GM12878 (cell line): Measurements from ENCODE around the gene ZMIZ1. TPM values are rescaled to one million over a fixed set of nuclear protein-coding genes. Genes with fewer than 3 reads are reported as not detected.

Source experiments
- ATAC-seq: fragments of 200-7000 bp; cut with Tn5 transposase; 3 replicates; pipeline ENCODE4 v1.9.1; 2020; ENCODE audit warnings: mild to moderate bottlenecking, moderate library complexity
- BruUV-seq: library from RNA; stranded (reverse); fragments of 400-500 nt; replicated peaks from 2 replicates; lab custom pipeline; 2021; lab: Mats Ljungman, UMichigan
- CTCF ChIA-PET: fragments of 300-600 bp; sonication (Branson Sonifier 250); formaldehyde crosslinking; extraction: SDS; loops from one replicate; lab custom pipeline; 2021; ENCODE audit warnings: inconsistent platforms; lab: Yijun Ruan, JAX
- POLR2A ChIA-PET: fragments of 350-600 bp; formaldehyde crosslinking; extraction: SDS; loops from one replicate; lab custom pipeline; 2021; ENCODE audit warnings: inconsistent platforms; lab: Charles Lee
- RAD21 ChIA-PET: fragments of 300-600 bp; sonication (Branson Sonifier 250); formaldehyde crosslinking; loops from one replicate; lab custom pipeline; 2023; ENCODE audit warnings: antibody characterized with exemption; ENCODE audit not compliant: unreplicated experiment; lab: Charles Lee
- SMC1A ChIA-PET: fragments of 300-600 bp; sonication (Branson Sonifier 250); formaldehyde crosslinking; loops from one replicate; lab custom pipeline; 2023; ENCODE audit not compliant: unreplicated experiment, uncharacterized antibody; lab: Charles Lee
- DNase-seq: peaks from one replicate; pipeline ENCODE4 v3.0.0-alpha.2; 2011; ENCODE audit warnings: low read depth, low spot score
- FAIRE-seq: peaks from 3 replicates; lab custom pipeline; 2011; peaks lifted over from hg19 to GRCh38; lab: Jason Lieb, UNC
- H2AFZ ChIP-seq: 2 replicates; pipeline ENCODE4 v1.6.0; 2011; ENCODE audit warnings: low read depth, low read length, control low read depth; ENCODE audit not compliant: control insufficient read depth
- H3K27ac ChIP-seq: 2 replicates; pipeline ENCODE4 v1.5.1; 2011; ENCODE audit warnings: control low read depth; ENCODE audit not compliant: control insufficient read depth, insufficient read depth
- H3K27me3 ChIP-seq, 2 experiments: replicated peaks in 1 of 2; 2 replicates each; pipeline versions ENCODE4 v1.6.0 to v1.6.1; 2011; ENCODE audit warnings: low read length in 1 of 2; ENCODE audit not compliant: control insufficient read depth in 2 of 2, insufficient read depth in 2 of 2
- H3K36me3 ChIP-seq, 2 experiments: 2 replicates each; pipeline ENCODE4 v1.5.1; 2011; ENCODE audit warnings: low read length in 1 of 2; ENCODE audit not compliant: control insufficient read depth in 2 of 2, insufficient read depth in 2 of 2
- H3K4me1 ChIP-seq: 2 replicates; pipeline ENCODE4 v1.6.1; 2011; ENCODE audit warnings: mild to moderate bottlenecking, low read length, moderate library complexity, mixed read lengths; ENCODE audit not compliant: control insufficient read depth, insufficient read depth
- H3K4me2 ChIP-seq: 2 replicates; pipeline ENCODE4 v1.6.0; 2011; ENCODE audit warnings: control low read depth; ENCODE audit not compliant: control insufficient read depth, insufficient read depth
- H3K4me3 ChIP-seq: fragments of 200-600 bp; sonication (generic); 2 replicates; pipeline ENCODE4 v1.5.1; 2016
- H3K79me2 ChIP-seq: 2 replicates; pipeline ENCODE4 v1.6.0; 2011; ENCODE audit warnings: low read length; ENCODE audit not compliant: control insufficient read depth, insufficient read depth
- H3K9ac ChIP-seq: 2 replicates; pipeline ENCODE4 v1.8.0; 2011; ENCODE audit warnings: low read length, control low read depth, mixed read lengths; ENCODE audit not compliant: control insufficient read depth, insufficient read depth
- H3K9me3 ChIP-seq: replicated peaks from 3 replicates; pipeline ENCODE4 v1.5.1; 2011; ENCODE audit warnings: mild to moderate bottlenecking, low read length; ENCODE audit not compliant: control insufficient read depth, insufficient read depth
- H4K20me1 ChIP-seq: 2 replicates; pipeline ENCODE4 v1.6.0; 2011; ENCODE audit not compliant: control insufficient read depth, insufficient read depth
- E2F4 ChIP-seq: IDR thresholded peaks from 2 replicates; pipeline ENCODE4 v1.6.1; 2012; ENCODE audit warnings: low read depth, low read length, improper control_type of control experiment
- HDAC2 ChIP-seq: fragments of 200-600 bp; sonication (generic); IDR thresholded peaks from 2 replicates; pipeline ENCODE4 v1.6.1; 2017
- IKZF1 ChIP-seq: fragments of 450-650 bp; conservative IDR thresholded peaks from 2 replicates; pipeline ENCODE4 v1.6.1; 2017; ENCODE audit warnings: antibody characterized with exemption, mild to moderate bottlenecking
- MEF2B ChIP-seq: fragments of 450-650 bp; IDR thresholded peaks from 2 replicates; pipeline ENCODE4 v1.6.1; 2018; ENCODE audit warnings: mild to moderate bottlenecking, moderate library complexity; ENCODE audit not compliant: partially characterized antibody, poor library complexity, severe bottlenecking
- MYC ChIP-seq: IDR thresholded peaks from 2 replicates; pipeline ENCODE4 v1.6.1; 2011; ENCODE audit warnings: mild to moderate bottlenecking, low read length, moderate library complexity, inconsistent platforms; ENCODE audit not compliant: insufficient read depth, insufficient replicate concordance, insufficient read length, severe bottlenecking
- RAD21 ChIP-seq: IDR thresholded peaks from 2 replicates; pipeline ENCODE4 v1.6.1; 2011; ENCODE audit warnings: mild to moderate bottlenecking, low read depth, low read length, moderate library complexity; ENCODE audit not compliant: insufficient read depth
- RUNX3 ChIP-seq: IDR thresholded peaks from 2 replicates; pipeline ENCODE4 v1.6.1; 2012; ENCODE audit warnings: low read length, inconsistent platforms
- WGBS: methylation state at CpG from one replicate; pipeline ENCODE4 v1.1.6; 2016; ENCODE audit warnings: low lambda C conversion rate; ENCODE audit not compliant: insufficient replicate concordance, insufficient coverage; ENCODE audit errors: missing lambda C conversion rate; 5-methylcytosine and 5-hydroxymethylcytosine counted together
- in situ Hi-C: fragments of 300-500 bp; cut with MboI; formaldehyde crosslinking; loops from 9 replicates; pipeline ENCODE4 v1.14.3; 2018; ENCODE audit warnings: mixed read lengths
- intact Hi-C: fragments of 100-400 bp; cut with micrococcal nuclease; formaldehyde crosslinking; loops from one replicate; pipeline ENCODE4 v1.14.2; 2022; ENCODE audit not compliant: unreplicated experiment
- polyA plus RNA-seq, 11 experiments: library from polyadenylated mRNA; depleted of rRNA in 4 of 11; unstranded in 6 of 11; stranded (reverse) in 5 of 11; fragments of >200 nt; fragmentation: Nextera tagmentation in 4 of 11; fragmentation: Illumina TruSeq in 1 of 11; extraction: Ambion mirVana in 4 of 11; extraction: Trizol in 1 of 11; gene quantifications; 1 replicate in 1 of 11; 2 replicates in 10 of 11; pipeline versions ENCODE4 v1.2.1 to v1.2.3, GENCODE V29; 2011 to 2016; ENCODE audit warnings: inconsistent platforms in 2 of 11, missing spikeins in 2 of 11, low read depth in 1 of 11
- total RNA-seq, 4 experiments: library from RNA; depleted of rRNA in 3 of 4; stranded (reverse); fragments of >200 nt in 3 of 4; fragmentation: Illumina TruSeq in 1 of 4; extraction: Trizol in 1 of 4; gene quantifications; 2 replicates each; pipeline versions ENCODE4 v1.2.1 to v1.2.3, GENCODE V29; 2013 to 2021

The ZMIZ1 gene
- total and polyA plus RNA-seq, 10 of the 15 experiments (the other 5 are each of a cell fraction or from before 2014, with no cell fraction given) = 3.1 to 82.3 (median 14.9) TPM

- no peaks in the 10 kb centered on the region for H3K9me3 ChIP-seq
- no peak overlapping the region for H3K4me2 ChIP-seq
- H2AFZ ChIP-seq = no peak overlapping the region
- TF ChIP-seq IKZF1 (0 out of 2 replicates have a peak, but pooled peaks have one; percentile 12), MEF2B (peak; percentile 30), E2F4 (no peak), HDAC2 (no peak), RAD21 (no peak), RUNX3 (0 out of 2 replicates have a peak, but pooled peaks have one; percentile 7), MYC (no peak)
- H3K4me3 ChIP-seq = no peak overlapping the region
- H3K79me2 ChIP-seq = no peaks in the 10 kb centered on the region
- peaks cover 22% of the 10 kb centered on the region for H3K4me1 ChIP-seq
- ATAC-seq (no peak), DNase-seq (no peak), FAIRE-seq (no peak)
- no peaks in the 10 kb centered on the region for H3K27me3 ChIP-seq
- 10% methylated on average over 1 of the region's 1 CpG for WGBS
- H3K9ac ChIP-seq = no peak overlapping the region
- in situ Hi-C loops = no loop called here
- no TSS peak for BruUV-seq
- ChIA-PET RAD21 (no interaction called here), CTCF (interaction anchor here (1.0 kb wide), 1 partner anchor 124 kb away, joined by 3 read pairs; no protein-coding TSS in a partner anchor), POLR2A (no interaction called here), SMC1A (no interaction called here)
- no peak overlapping the region for H3K27ac ChIP-seq
- H3K36me3 ChIP-seq = no peaks in the 10 kb centered on the region
- intact Hi-C loops = no loop called here
- no peaks in the 10 kb centered on the region for H4K20me1 ChIP-seq
Observed at GRCh38 chr10:79079054-79079397, 10.3 kb downstream of the ZMIZ1 start.
